HepG2 (cell line): Measurements from ENCODE around the gene KLHL11. TPM values are rescaled to one million over a fixed set of nuclear protein-coding genes. Genes with fewer than 3 reads are reported as not detected.

Experiments used
- CREB1 ChIP-seq, 2 experiments: fragments of 450-650 bp in 1 of 2; IDR thresholded peaks; 2 replicates each; pipeline ENCODE4 v1.6.1; 2016 to 2017; ENCODE audit warnings: control low read depth in 1 of 2, mild to moderate bottlenecking in 1 of 2, missing compliant biosample characterization in 1 of 2, missing genetic modification characterization in 1 of 2
- E2F1 ChIP-seq: sonication (generic); formaldehyde crosslinking; IDR thresholded peaks from 2 replicates; pipeline ENCODE4 v1.5.0; 2020; ENCODE audit warnings: missing genetic modification reagents
- FOXA3 ChIP-seq: IDR thresholded peaks from 2 replicates; pipeline ENCODE4 v1.6.1; 2016; ENCODE audit warnings: missing genetic modification reagents, missing compliant biosample characterization
- HDAC1 ChIP-seq: sonication (generic); formaldehyde crosslinking; IDR thresholded peaks from 2 replicates; pipeline ENCODE4 v1.5.1; 2020; ENCODE audit warnings: mild to moderate bottlenecking, missing genetic modification reagents
- HMGA1 ChIP-seq: sonication (generic); formaldehyde crosslinking; conservative IDR thresholded peaks from 2 replicates; pipeline ENCODE4 v1.4.0; 2020; ENCODE audit warnings: missing genetic modification reagents
- HMGXB4 ChIP-seq, 2 experiments: sonication (generic) in 1 of 2; formaldehyde crosslinking in 1 of 2; IDR thresholded peaks; 2 replicates each; pipeline versions ENCODE4 v1.4.0 to v1.6.1; 2018 to 2020; ENCODE audit warnings: missing genetic modification reagents in 2 of 2, borderline replicate concordance in 1 of 2, low read depth in 1 of 2, mild to moderate bottlenecking in 1 of 2, missing biosample characterization in 1 of 2
- KDM2A ChIP-seq: sonication (generic); formaldehyde crosslinking; IDR thresholded peaks from 2 replicates; pipeline ENCODE4 v1.4.0; 2020; ENCODE audit warnings: low read depth, missing genetic modification reagents, borderline replicate concordance
- KDM5B ChIP-seq: sonication (generic); formaldehyde crosslinking; IDR thresholded peaks from 2 replicates; pipeline ENCODE4 v1.4.0; 2020; ENCODE audit warnings: missing genetic modification reagents, mild to moderate bottlenecking, borderline replicate concordance
- MAFG ChIP-seq: sonication (generic); formaldehyde crosslinking; IDR thresholded peaks from 2 replicates; pipeline ENCODE4 v1.5.1; 2020; ENCODE audit warnings: mild to moderate bottlenecking, missing genetic modification reagents
- MIXL1 ChIP-seq: IDR thresholded peaks from 2 replicates; pipeline ENCODE4 v1.6.1; 2016
- NFKB2 ChIP-seq: sonication (generic); formaldehyde crosslinking; IDR thresholded peaks from 2 replicates; pipeline ENCODE4 v1.4.0; 2020; ENCODE audit warnings: missing genetic modification reagents, borderline replicate concordance
- NR2F2 ChIP-seq: IDR thresholded peaks from 2 replicates; pipeline ENCODE4 v1.6.1; 2012; ENCODE audit warnings: low read depth, inconsistent platforms, borderline replicate concordance
- PLRG1 ChIP-seq: fragments of 450-650 bp; conservative IDR thresholded peaks from 2 replicates; pipeline ENCODE4 v1.6.1; 2016
- RARG ChIP-seq: sonication (generic); formaldehyde crosslinking; IDR thresholded peaks from 2 replicates; pipeline ENCODE4 v1.4.0; 2020; ENCODE audit warnings: low read depth, mild to moderate bottlenecking, missing genetic modification reagents
- SPEN ChIP-seq: sonication (generic); formaldehyde crosslinking; IDR thresholded peaks from 2 replicates; pipeline ENCODE4 v1.5.1; 2020; ENCODE audit warnings: low read depth, mild to moderate bottlenecking, missing genetic modification reagents
- TFDP2 ChIP-seq: sonication (generic); formaldehyde crosslinking; IDR thresholded peaks from 2 replicates; pipeline ENCODE4 v1.4.0; 2020; ENCODE audit warnings: missing genetic modification reagents
- ZEB1 ChIP-seq: IDR thresholded peaks from 2 replicates; pipeline ENCODE4 v1.6.1; 2012; ENCODE audit warnings: mild to moderate bottlenecking, low read depth, inconsistent platforms; ENCODE audit not compliant: insufficient replicate concordance
- ZNF44 ChIP-seq: sonication (generic); formaldehyde crosslinking; IDR thresholded peaks from 2 replicates; pipeline ENCODE4 v1.5.1; 2020; ENCODE audit warnings: mild to moderate bottlenecking, missing genetic modification reagents
- ZNF549 ChIP-seq: sonication (generic); formaldehyde crosslinking; IDR thresholded peaks from 2 replicates; pipeline ENCODE4 v1.5.0; 2020; ENCODE audit warnings: missing genetic modification reagents
- ZNF674 ChIP-seq: sonication (generic); formaldehyde crosslinking; IDR thresholded peaks from 2 replicates; pipeline ENCODE4 v1.5.0; 2020; ENCODE audit warnings: low read depth, mild to moderate bottlenecking, missing genetic modification reagents
- ZNF746 ChIP-seq: sonication (generic); formaldehyde crosslinking; IDR thresholded peaks from 2 replicates; pipeline ENCODE4 v1.8.0; 2022; ENCODE audit warnings: mild to moderate bottlenecking, missing genetic modification reagents
- ZNF770 ChIP-seq: sonication (generic); formaldehyde crosslinking; IDR thresholded peaks from 2 replicates; pipeline ENCODE4 v1.5.0; 2020; ENCODE audit warnings: mild to moderate bottlenecking, missing genetic modification reagents
- ZSCAN21 ChIP-seq: sonication (generic); formaldehyde crosslinking; IDR thresholded peaks from 2 replicates; pipeline ENCODE4 v1.8.0; 2022; ENCODE audit warnings: mild to moderate bottlenecking, missing genetic modification reagents, moderate library complexity, borderline replicate concordance
- polyA plus RNA-seq, 8 experiments: library from polyadenylated mRNA; depleted of rRNA in 3 of 8; stranded (reverse) in 7 of 8; unstranded in 1 of 8; fragments of >200 nt; fragmentation: Illumina TruSeq in 4 of 8; extraction: Trizol in 4 of 8; gene quantifications; 2 replicates each; pipeline versions ENCODE4 v1.2.1 to v1.2.3, GENCODE V29; 2011 to 2016; ENCODE audit warnings: low read depth in 4 of 8, missing spikeins in 1 of 8, mixed read lengths in 1 of 8; ENCODE audit not compliant: insufficient read depth in 1 of 8
- total RNA-seq, 5 experiments: library from RNA; depleted of rRNA; stranded (reverse); fragments of >200 nt; fragmentation: Illumina TruSeq; extraction: Trizol; gene quantifications; 2 replicates each; pipeline ENCODE4 v1.2.3, GENCODE V29; 2016; ENCODE audit warnings: low read depth in 1 of 5

KLHL11 gene
- total and polyA plus RNA-seq, 2 of the 13 experiments (the other 11 are each of a cell fraction or from before 2014, with no cell fraction given): 7.7 to 27.5 TPM

- TF ChIP-seq HMGA1 (CRISPR knock-in tag) (no peak), ZSCAN21 (CRISPR knock-in tag) (peak; percentile 81; the same call in 1 of the 2 replicates), TFDP2 (CRISPR knock-in tag) (peak; percentile 74), MAFG (CRISPR knock-in tag) (no peak), HDAC1 (CRISPR knock-in tag) (peak; percentile 92), NR2F2 (peak; percentile 28; the same call in 1 of the 2 replicates), SPEN (CRISPR knock-in tag) (peak; percentile 75; the same call in 1 of the 2 replicates), ZNF674 (no peak), PLRG1 (no peak), ZEB1 (no peak), NFKB2 (CRISPR knock-in tag) (peak; percentile 76; the same call in 1 of the 2 replicates), CREB1 (IDR thresholded peaks at IDR 0.05) (no peak), CREB1 (CRISPR knock-in tag; IDR thresholded peaks at IDR 0.05) (peak; percentile 60), FOXA3 (CRISPR knock-in tag) (peak; percentile 80), ZNF746 (CRISPR knock-in tag) (no peak; the same call in 1 of the 2 replicates), ZNF549 (CRISPR knock-in tag) (no peak), ZNF770 (CRISPR knock-in tag) (peak; percentile 89), RARG (CRISPR knock-in tag) (no peak), KDM2A (peak; percentile 66), HMGXB4 (CRISPR knock-in tag; IDR thresholded peaks at IDR 0.05; ENCODE audit: borderline replicate concordance in 1 of 2, low read depth in 1 of 2) (no peak; a peak in 2 of 4 replicates), KDM5B (CRISPR knock-in tag) (peak; percentile 63; the same call in 1 of the 2 replicates), MIXL1 (CRISPR knock-in tag) (peak; percentile 84), ZNF44 (CRISPR knock-in tag) (peak; percentile 73; the same call in 1 of the 2 replicates), E2F1 (no peak)
Measured at GRCh38 chr17:41907633-41908539, 42.7 kb upstream of the KLHL11 start (continued).
